Measurements from ENCODE around the gene PAX1. TPM values are rescaled to one million over a fixed set of nuclear protein-coding genes. Genes with fewer than 3 reads are reported as not detected.
A peak's percentile ranks its signal among the peaks of the same experiment; 100 is the strongest.

Gene PAX1
- total and polyA plus RNA-seq, 2 of the 8 experiments (the other 6 are each of a cell fraction or from before 2014, with no cell fraction given), result not detected

DNA sequence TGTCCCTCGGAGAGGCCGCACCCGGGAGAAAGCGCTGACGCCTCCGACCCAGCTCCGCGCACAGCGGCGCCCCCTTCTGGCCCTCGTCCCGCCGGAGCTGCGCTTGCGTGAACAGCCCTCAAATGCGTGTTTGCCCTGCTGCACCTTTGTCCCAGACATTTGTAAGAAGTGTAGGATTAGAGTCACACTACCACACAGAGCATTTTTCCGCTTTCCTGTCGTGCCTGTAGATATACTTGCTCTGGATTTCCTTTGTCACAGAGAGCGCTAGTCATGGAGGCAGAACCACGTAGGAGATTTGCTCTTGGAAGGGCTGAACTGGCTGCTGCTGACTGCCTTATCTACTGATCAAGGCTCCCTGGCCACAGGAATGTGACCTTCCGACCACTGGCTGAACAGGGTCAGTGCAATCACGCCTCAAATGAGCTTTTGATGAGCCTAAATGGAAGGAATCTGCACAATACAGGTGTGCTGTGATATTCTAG, 62.3 kb downstream of the PAX1 start:
- no peak overlapping the region for H4K91ac ChIP-seq (replicated peaks; ENCODE audit: insufficient read length, low read length)
- H4K5ac ChIP-seq (ENCODE audit: insufficient read length, low read depth, low read length), result no peak overlapping the region
- H3K4me3 ChIP-seq (ENCODE audit: extremely low read depth in 1 of 4, insufficient read depth in 2 of 4, low read depth in 3 of 4, low read length in 4 of 4), result peak overlapping the region; percentile 14 to 44 (median 24); a peak in 3 of 8 replicates
- no peak overlapping the region for H3K14ac ChIP-seq (ENCODE audit: insufficient read length)
- H2BK120ac ChIP-seq (replicated peaks; ENCODE audit: low read depth, low read length), result no peak overlapping the region
- peak overlapping the region; percentile 7; the same call in 1 of the 2 replicates for H2BK12ac ChIP-seq (ENCODE audit: low read depth, low read length)
- WGBS, 2 experiments (ENCODE audit: extremely low coverage in 1 of 2, insufficient coverage in 1 of 2, insufficient read length in 1 of 2, insufficient replicate concordance in 2 of 2, low coverage in 1 of 2, low lambda C conversion rate in 2 of 2, missing lambda C conversion rate in 1 of 2), result 9% methylated on average over 22 of the region's 22 CpGs; no CpG with 5 or more reads in 1 of the 2 experiments
- no peak overlapping the region for H3K4ac ChIP-seq (replicated peaks; ENCODE audit: insufficient read length, low read depth, low read length)
- H2BK20ac ChIP-seq (ENCODE audit: low read length), result no peak overlapping the region
- H3K36me3 ChIP-seq (ENCODE audit: control insufficient read depth in 2 of 4, insufficient read depth in 4 of 4, low read length in 3 of 4), result no peaks in the 10 kb centered on the region
- H3K56ac ChIP-seq (replicated peaks; ENCODE audit: insufficient read length, low read depth, low read length), result no peak overlapping the region
- peak overlapping the region in 1 of 4 experiments; percentile 68; a peak in 1 of 7 replicates for H3K9ac ChIP-seq (replicated peaks in 1 of 4; ENCODE audit: extremely low read depth in 1 of 4, low read depth in 3 of 4, low read length in 3 of 4)
- no peak overlapping the region for H4K8ac ChIP-seq (ENCODE audit: extremely low read depth, insufficient read depth, low read length)
- peak overlapping the region; percentile 65 to 83 for H3K4me2 ChIP-seq (ENCODE audit: insufficient read depth in 1 of 2, low read depth in 2 of 2, low read length in 2 of 2)
- no peaks in the 10 kb centered on the region for H3K9me3 ChIP-seq (ENCODE audit: insufficient read depth in 2 of 2, low read depth in 1 of 2, low read length in 1 of 2)
- H3K27me3 ChIP-seq (replicated peaks in 1 of 4; ENCODE audit: control insufficient read depth in 3 of 4, extremely low read depth in 1 of 4, insufficient read depth in 3 of 4, low read length in 3 of 4), result peaks cover 0 to 6% (median 5%) of the 10 kb centered on the region in 4 experiments; a peak in 4 of 7 replicates
- H3K18ac ChIP-seq (ENCODE audit: extremely low read depth, low read length), result no peak overlapping the region
- H2BK5ac ChIP-seq (ENCODE audit: low read depth, low read length), result no peak overlapping the region
- H2BK15ac ChIP-seq (ENCODE audit: low read length), result no peak overlapping the region
- no peaks in the 10 kb centered on the region; the same call in 1 of the 2 replicates for H3K23me2 ChIP-seq (ENCODE audit: low read depth, low read length)
- peaks cover 0 to 3% (median under 1%) of the 10 kb centered on the region in 4 experiments; a peak in 1 of 7 replicates for H3K4me1 ChIP-seq (replicated peaks in 1 of 4; ENCODE audit: control insufficient read depth in 3 of 4, insufficient read depth in 4 of 4, low read length in 3 of 4)
- H4K20me1 ChIP-seq (replicated peaks in 1 of 2; ENCODE audit: control insufficient read depth in 1 of 2, insufficient read depth in 2 of 2, low read length in 2 of 2), result no peaks in the 10 kb centered on the region
- peak; percentile 34 to 96 for DNase-seq (ENCODE audit: low read depth in 1 of 2, low spot score in 2 of 2)
- H2AK5ac ChIP-seq (ENCODE audit: low read depth, low read length), result no peak overlapping the region
- FAIRE-seq, result peak; percentile 81
- ChIA-PET POLR2A (ENCODE audit: partially characterized antibody) (interaction anchor here (0.7 to 1.7 kb wide), 2 partner anchors 9 to 14 kb away, joined by 3 to 6 read pairs; no protein-coding TSS in a partner anchor), CTCF (ENCODE audit: partially characterized antibody) (interaction anchor here (0.6 to 5.4 kb wide), 38 partner anchors 8 to 550 kb away, joined by 3 to 43 read pairs (median 4); partner anchors contain the start of gene PAX1)
- no peak overlapping the region for H3K27ac ChIP-seq (ENCODE audit: low read depth, low read length)
- H2AFZ ChIP-seq (ENCODE audit: low read length), result peak overlapping the region; percentile 100
- H3K79me2 ChIP-seq (ENCODE audit: control insufficient read depth in 1 of 2, insufficient read depth in 2 of 2, low read length in 2 of 2), result no peaks in the 10 kb centered on the region
- H3K79me1 ChIP-seq (ENCODE audit: low read depth, low read length), result no peaks in the 10 kb centered on the region
- no peak overlapping the region for H3K23ac ChIP-seq (ENCODE audit: insufficient read length)
- no peak for TF ChIP-seq GABPA (IDR thresholded peaks at IDR 0.05; ENCODE audit: borderline replicate concordance, insufficient read depth, low read length)
- no peak for TF ChIP-seq GTF2F1 (IDR thresholded peaks at IDR 0.05; ENCODE audit: borderline replicate concordance, low read depth, low read length)
- TF ChIP-seq, protein P1, sequence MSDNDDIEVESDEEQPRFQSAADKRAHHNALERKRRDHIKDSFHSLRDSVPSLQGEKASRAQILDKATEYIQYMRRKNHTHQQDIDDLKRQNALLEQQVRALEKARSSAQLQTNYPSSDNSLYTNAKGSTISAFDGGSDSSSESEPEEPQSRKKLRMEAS (IDR thresholded peaks at IDR 0.05), result no peak
- TF ChIP-seq JUN (IDR thresholded peaks at IDR 0.05; ENCODE audit: low read depth, low read length), result no peak
- TF ChIP-seq BRCA1 (IDR thresholded peaks at IDR 0.05; ENCODE audit: low read depth, low read length), result no peak
- TF ChIP-seq TAF7 (optimal IDR thresholded peaks at IDR 0.05; ENCODE audit: borderline replicate concordance, low read depth, low read length), result no peak
- no peak for TF ChIP-seq CBX8 (IDR thresholded peaks at IDR 0.05; ENCODE audit: borderline replicate concordance, low read depth, low read length)
- TF ChIP-seq BCL11A (IDR thresholded peaks at IDR 0.05; ENCODE audit: low read depth in 2 of 2, low read length in 2 of 2), result no peak
- no peak for TF ChIP-seq TCF12 (IDR thresholded peaks at IDR 0.05; ENCODE audit: low read depth, low read length)
- TF ChIP-seq POLR2A (IDR thresholded peaks at IDR 0.05; ENCODE audit: control extremely low read depth in 1 of 2, low read depth in 2 of 2, low read length in 2 of 2), result no peak
- no peak for TF ChIP-seq CEBPB (IDR thresholded peaks at IDR 0.05; ENCODE audit: low read depth, low read length)
- no peak for TF ChIP-seq RXRA (IDR thresholded peaks at IDR 0.05; ENCODE audit: insufficient read depth, low read depth, low read length)
- TF ChIP-seq RAD21 (IDR thresholded peaks at IDR 0.05 in 1 of 2, conservative IDR thresholded peaks at IDR 0.05 in 1 of 2; ENCODE audit: low read depth in 2 of 2, low read length in 2 of 2), result peak; percentile 67 to 73
